Adrenal gland (tissue), 5 donors: Measurements from ENCODE around the gene CAMTA1.

Experiments
- POLR2A ChIP-seq, 2 donors: fragments of 450-650 bp; IDR thresholded peaks; one replicate each; pipeline ENCODE4 v1.6.1; 2017; ENCODE audit warnings: antibody characterized with exemption in 2 of 2, mild to moderate bottlenecking in 2 of 2, moderate library complexity in 1 of 2
- TF ChIP-seq, protein P1 (sequence below), 6 experiments: fragments of 450-650 bp in 4 of 6; fragments of 200-600 bp in 2 of 6; sonication (generic) in 1 of 6; IDR thresholded peaks; 1 replicate in 5 of 6; 2 replicates in 1 of 6; pipeline versions ENCODE4 v1.5.1 to v1.8.0; 2016 to 2021; ENCODE audit warnings: antibody characterized with exemption in 6 of 6, mild to moderate bottlenecking in 2 of 6, moderate library complexity in 1 of 6
- donor health status: DM: no; HTN: no; CAD: no.

DNA sequence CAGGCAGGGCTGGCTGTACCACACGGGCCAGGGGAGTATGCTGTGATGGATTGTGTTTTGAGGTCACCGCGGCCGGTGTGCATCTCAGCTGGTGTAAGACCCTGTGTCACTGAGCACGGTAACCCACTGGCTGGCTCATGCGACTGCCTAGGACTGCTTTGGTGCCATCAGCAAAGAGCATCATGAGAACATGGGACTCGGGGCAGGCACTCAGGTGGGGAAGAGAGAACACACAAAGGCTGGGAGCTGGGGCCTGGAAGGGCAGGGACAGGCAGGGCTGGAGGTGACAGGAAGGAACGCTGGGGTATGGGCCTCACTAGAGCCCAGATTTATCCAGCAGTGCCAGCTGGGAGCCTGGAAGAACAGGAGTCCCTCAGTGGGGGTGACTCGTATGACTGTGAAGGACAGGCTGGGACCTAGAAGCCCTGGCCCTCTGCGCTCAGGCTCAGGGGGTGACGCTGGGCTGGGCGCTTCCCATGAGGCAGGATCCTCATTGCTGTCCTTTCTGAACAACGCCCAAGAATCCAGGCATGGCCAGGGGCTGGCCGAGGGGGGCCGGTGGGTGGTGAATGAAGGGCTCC, 775.4 kb downstream of the CAMTA1 start:
- TF ChIP-seq POLR2A (IDR thresholded peaks at IDR 0.05), result no peak
- TF ChIP-seq, protein P1, sequence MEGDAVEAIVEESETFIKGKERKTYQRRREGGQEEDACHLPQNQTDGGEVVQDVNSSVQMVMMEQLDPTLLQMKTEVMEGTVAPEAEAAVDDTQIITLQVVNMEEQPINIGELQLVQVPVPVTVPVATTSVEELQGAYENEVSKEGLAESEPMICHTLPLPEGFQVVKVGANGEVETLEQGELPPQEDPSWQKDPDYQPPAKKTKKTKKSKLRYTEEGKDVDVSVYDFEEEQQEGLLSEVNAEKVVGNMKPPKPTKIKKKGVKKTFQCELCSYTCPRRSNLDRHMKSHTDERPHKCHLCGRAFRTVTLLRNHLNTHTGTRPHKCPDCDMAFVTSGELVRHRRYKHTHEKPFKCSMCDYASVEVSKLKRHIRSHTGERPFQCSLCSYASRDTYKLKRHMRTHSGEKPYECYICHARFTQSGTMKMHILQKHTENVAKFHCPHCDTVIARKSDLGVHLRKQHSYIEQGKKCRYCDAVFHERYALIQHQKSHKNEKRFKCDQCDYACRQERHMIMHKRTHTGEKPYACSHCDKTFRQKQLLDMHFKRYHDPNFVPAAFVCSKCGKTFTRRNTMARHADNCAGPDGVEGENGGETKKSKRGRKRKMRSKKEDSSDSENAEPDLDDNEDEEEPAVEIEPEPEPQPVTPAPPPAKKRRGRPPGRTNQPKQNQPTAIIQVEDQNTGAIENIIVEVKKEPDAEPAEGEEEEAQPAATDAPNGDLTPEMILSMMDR (IDR thresholded peaks at IDR 0.05), result no peak
